Mesenchymal stem cell (in vitro differentiated cells and primary cell): ENCODE measurements around the gene C6orf141. TPM values are rescaled to one million over a fixed set of nuclear protein-coding genes. Genes with fewer than 3 reads are reported as not detected.
A peak's percentile ranks its signal among the peaks of the same experiment; 100 is the strongest.

ENCODE experiments used
- DNase-seq: peaks from one replicate; pipeline ENCODE4 v3.0.0-alpha.2; 2013
- H2AFZ ChIP-seq: one replicate; pipeline ENCODE4 v1.6.1; 2013; ENCODE audit warnings: low read depth, mild to moderate bottlenecking, control low read depth, inconsistent platforms, low read length, moderate library complexity
- H2AK5ac ChIP-seq: 2 replicates; pipeline ENCODE4 v1.6.1; 2013; ENCODE audit warnings: low read length, moderate library complexity, mild to moderate bottlenecking, inconsistent platforms; ENCODE audit not compliant: severe bottlenecking
- H2BK120ac ChIP-seq: one replicate; pipeline ENCODE4 v1.6.1; 2013; ENCODE audit warnings: low read depth, mild to moderate bottlenecking, inconsistent platforms, low read length, moderate library complexity
- H2BK12ac ChIP-seq, 2 experiments: one replicate each; pipeline ENCODE4 v1.6.1; 2013; ENCODE audit warnings: inconsistent platforms in 2 of 2, low read length in 2 of 2, mild to moderate bottlenecking in 2 of 2, moderate library complexity in 2 of 2, control low read depth in 1 of 2
- H2BK15ac ChIP-seq: one replicate; pipeline ENCODE4 v1.6.1; 2013; ENCODE audit warnings: mild to moderate bottlenecking, low read depth, inconsistent platforms; ENCODE audit not compliant: poor library complexity, severe bottlenecking
- H2BK5ac ChIP-seq: 2 replicates; pipeline ENCODE4 v1.6.1; 2013; ENCODE audit warnings: low read depth, mild to moderate bottlenecking, low read length, control low read depth, inconsistent platforms; ENCODE audit not compliant: poor library complexity, severe bottlenecking
- H3K14ac ChIP-seq, 2 experiments: one replicate each; pipeline ENCODE4 v1.6.1; 2013; ENCODE audit warnings: inconsistent platforms in 2 of 2, low read length in 2 of 2, control low read depth in 1 of 2, mild to moderate bottlenecking in 1 of 2, moderate library complexity in 1 of 2
- H3K18ac ChIP-seq, 2 experiments: one replicate each; pipeline ENCODE4 v1.6.1; 2013; ENCODE audit warnings: inconsistent platforms in 2 of 2, low read length in 2 of 2, control low read depth in 1 of 2, low read depth in 1 of 2, mild to moderate bottlenecking in 1 of 2
- H3K23ac ChIP-seq, 2 experiments: one replicate each; pipeline ENCODE4 v1.6.1; 2013; ENCODE audit warnings: inconsistent platforms in 2 of 2, low read length in 2 of 2, mild to moderate bottlenecking in 2 of 2, moderate library complexity in 2 of 2, control low read depth in 1 of 2
- H3K27ac ChIP-seq: 2 replicates; pipeline ENCODE4 v1.5.1; 2013; ENCODE audit warnings: mild to moderate bottlenecking, moderate library complexity, low read length, control low read depth, inconsistent platforms; ENCODE audit not compliant: poor library complexity, severe bottlenecking
- H3K27me3 ChIP-seq, 2 experiments: 2 replicates each; pipeline versions ENCODE4 v1.6.1 to v1.7.0; 2013; ENCODE audit warnings: low read length in 2 of 2, mild to moderate bottlenecking in 2 of 2, moderate library complexity in 2 of 2, control low read depth in 1 of 2, inconsistent platforms in 1 of 2; ENCODE audit not compliant: control insufficient read depth in 1 of 2, insufficient read depth in 1 of 2
- H3K36me3 ChIP-seq, 2 experiments: 2 replicates each; pipeline versions ENCODE4 v1.6.1 to v1.7.0; 2013; ENCODE audit warnings: low read length in 2 of 2, control low read depth in 1 of 2, inconsistent platforms in 1 of 2, low read depth in 1 of 2, mild to moderate bottlenecking in 1 of 2; ENCODE audit not compliant: insufficient read depth in 2 of 2, control insufficient read depth in 1 of 2
- H3K4ac ChIP-seq, 2 experiments: one replicate each; pipeline ENCODE4 v1.6.1; 2013; ENCODE audit warnings: inconsistent platforms in 2 of 2, low read length in 2 of 2, mild to moderate bottlenecking in 2 of 2, moderate library complexity in 2 of 2, control low read depth in 1 of 2, low read depth in 1 of 2
- H3K4me1 ChIP-seq: 2 replicates; pipeline ENCODE4 v1.6.1; 2013; ENCODE audit warnings: low read depth, low read length, control low read depth; ENCODE audit not compliant: control insufficient read depth, insufficient read depth
- H3K4me2 ChIP-seq: 2 replicates; pipeline ENCODE4 v1.6.1; 2013; ENCODE audit warnings: low read length, mild to moderate bottlenecking, inconsistent platforms; ENCODE audit not compliant: poor library complexity, severe bottlenecking
- H3K4me3 ChIP-seq, 2 experiments: 2 replicates each; pipeline versions ENCODE4 v1.5.1 to v1.7.0; 2013; ENCODE audit warnings: low read length in 2 of 2, mild to moderate bottlenecking in 2 of 2, control low read depth in 1 of 2, low read depth in 1 of 2; ENCODE audit not compliant: insufficient read depth in 1 of 2
- H3K79me1 ChIP-seq: replicated peaks from 2 replicates; pipeline ENCODE4 v1.6.1; 2013; ENCODE audit warnings: mild to moderate bottlenecking, control low read depth, low read length, inconsistent platforms; ENCODE audit not compliant: poor library complexity, severe bottlenecking
- H3K9ac ChIP-seq: 2 replicates; pipeline ENCODE4 v1.7.0; 2013; ENCODE audit warnings: mild to moderate bottlenecking, low read length, moderate library complexity
- H3K9me3 ChIP-seq: 2 replicates; pipeline ENCODE4 v1.7.0; 2013; ENCODE audit warnings: mild to moderate bottlenecking, low read length; ENCODE audit not compliant: control insufficient read depth
- H4K8ac ChIP-seq: one replicate; pipeline ENCODE4 v1.6.1; 2013; ENCODE audit warnings: inconsistent platforms, mild to moderate bottlenecking, low read length, moderate library complexity
- H4K91ac ChIP-seq: one replicate; pipeline ENCODE4 v1.6.1; 2013; ENCODE audit warnings: mild to moderate bottlenecking, low read length, inconsistent platforms
- WGBS: methylation state at CpG from one replicate; pipeline ENCODE4 v1.1.7; 2013; ENCODE audit warnings: mixed read lengths; 5-methylcytosine and 5-hydroxymethylcytosine counted together
- polyA plus RNA-seq, 2 experiments: library from polyadenylated mRNA; stranded (reverse); fragments of 200-250 nt; gene quantifications; one replicate each; pipeline ENCODE4 v1.2.3, GENCODE V29; 2013

The C6orf141 gene
- 1.9 TPM for polyA plus RNA-seq (2013, experiment 1 of 2)
- polyA plus RNA-seq (2013, experiment 2 of 2), result 2.0 TPM

GRCh38 chr6:49550492-49551077 is at the start of gene C6orf141:
C6orf141 (plus strand) TSS chr6:49550668; CDS start chr6:49550793, 125 bp downstream.
- peak within 1 kb of the TSS; percentile 94 for H3K4me2 ChIP-seq
- H2BK12ac ChIP-seq, result peak within 1 kb of the TSS; percentile 76 to 83
- no peaks in the 10 kb centered on the region for H3K9me3 ChIP-seq
- no peak within 1 kb of the TSS for H2AK5ac ChIP-seq
- peak within 1 kb of the TSS; percentile 84 for H2BK15ac ChIP-seq
- H3K14ac ChIP-seq, result peak within 1 kb of the TSS in 1 of 2 experiments; percentile 90
- peak within 1 kb of the TSS in 1 of 2 experiments; percentile 96 for H3K23ac ChIP-seq
- H4K8ac ChIP-seq, result peak within 1 kb of the TSS; percentile 35
- H3K4me1 ChIP-seq, result peaks cover 12% of the 10 kb centered on the region
- peak within 1 kb of the TSS; percentile 84 to 98 for H3K18ac ChIP-seq
- H2BK120ac ChIP-seq, result peak within 1 kb of the TSS; percentile 61
- no peak within 1 kb of the TSS for H3K27ac ChIP-seq
- H2BK5ac ChIP-seq, result no peak within 1 kb of the TSS
- H2AFZ ChIP-seq, result peak within 1 kb of the TSS; percentile 88
- H3K4ac ChIP-seq, result peak within 1 kb of the TSS; percentile 47 to 90
- peak within 1 kb of the TSS; percentile 60 to 78 for H3K4me3 ChIP-seq
- H4K91ac ChIP-seq, result peak within 1 kb of the TSS; percentile 77
- DNase-seq, result peak; percentile 34
- peaks cover 3 to 25% of the 10 kb centered on the region in 2 experiments for H3K27me3 ChIP-seq
- WGBS, result under 1% methylated on average over 40 of the region's 42 CpGs
- peak within 1 kb of the TSS; percentile 34 for H3K9ac ChIP-seq
- no peaks in the 10 kb centered on the region for H3K36me3 ChIP-seq
- H3K79me1 ChIP-seq, result peaks cover 2% of the 10 kb centered on the region

- no peak overlapping the region for H2BK12ac ChIP-seq
- no peak overlapping the region for H4K91ac ChIP-seq
- no peak overlapping the region for H2BK15ac ChIP-seq
- DNase-seq, result no peak
- no peak overlapping the region for H3K18ac ChIP-seq
- H4K8ac ChIP-seq, result no peak overlapping the region
- H3K79me1 ChIP-seq, result no peaks in the 10 kb centered on the region
- H3K4me2 ChIP-seq, result no peak overlapping the region
- H2BK5ac ChIP-seq, result no peak overlapping the region
- no peak overlapping the region for H3K4ac ChIP-seq
- no peaks in the 10 kb centered on the region for H3K4me1 ChIP-seq
- H2AFZ ChIP-seq, result no peak overlapping the region
- H3K27me3 ChIP-seq, result no peaks in the 10 kb centered on the region
- no peak overlapping the region for H3K9ac ChIP-seq
- no peak overlapping the region for H2AK5ac ChIP-seq
- peaks cover 3% of the 10 kb centered on the region for H3K9me3 ChIP-seq
- no peaks in the 10 kb centered on the region for H3K36me3 ChIP-seq
- H3K27ac ChIP-seq, result no peak overlapping the region
- H3K14ac ChIP-seq, result no peak overlapping the region
- no peak overlapping the region for H3K4me3 ChIP-seq
- WGBS, result 81% methylated on average over 5 of the region's 5 CpGs
- H2BK120ac ChIP-seq, result no peak overlapping the region
- no peak overlapping the region for H3K23ac ChIP-seq
Measured at GRCh38 chr6:49504666-49505065, 45.8 kb upstream of the C6orf141 start.

- no peak overlapping the region for H2AK5ac ChIP-seq
- H3K14ac ChIP-seq, result no peak overlapping the region
- H3K4me3 ChIP-seq, result no peak overlapping the region
- H3K4me2 ChIP-seq, result no peak overlapping the region
- no peak overlapping the region for H3K4ac ChIP-seq
- no peak overlapping the region for H2BK120ac ChIP-seq
- H4K91ac ChIP-seq, result no peak overlapping the region
- H2BK15ac ChIP-seq, result no peak overlapping the region
- no peaks in the 10 kb centered on the region for H3K36me3 ChIP-seq
- WGBS, result 70% methylated on average over 3 of the region's 5 CpGs
- no peaks in the 10 kb centered on the region for H3K27me3 ChIP-seq
- H3K9ac ChIP-seq, result no peak overlapping the region
- H2AFZ ChIP-seq, result no peak overlapping the region
- H3K79me1 ChIP-seq, result no peaks in the 10 kb centered on the region
- no peak overlapping the region for H3K27ac ChIP-seq
- H2BK5ac ChIP-seq, result no peak overlapping the region
- no peaks in the 10 kb centered on the region for H3K4me1 ChIP-seq
- no peak for DNase-seq
- H3K23ac ChIP-seq, result no peak overlapping the region
- no peak overlapping the region for H3K18ac ChIP-seq
- H3K9me3 ChIP-seq, result peaks cover 3% of the 10 kb centered on the region
- H2BK12ac ChIP-seq, result no peak overlapping the region
- no peak overlapping the region for H4K8ac ChIP-seq
Measured at GRCh38 chr6:49506569-49507111, 43.8 kb upstream of the C6orf141 start.

GRCh38 chr6:49509342-49509741 is 41.1 kb upstream of the C6orf141 start:
- no peak for DNase-seq
- Histone ChIP-seq H3K9me3 (peaks cover 3% of the 10 kb centered on the region), H2BK12ac (no peak overlapping the region), H4K8ac (no peak overlapping the region), H2BK5ac (no peak overlapping the region), H3K36me3 (no peaks in the 10 kb centered on the region), H3K27me3 (no peaks in the 10 kb centered on the region), H3K14ac (no peak overlapping the region), H4K91ac (no peak overlapping the region), H2BK15ac (no peak overlapping the region), H2AFZ (no peak overlapping the region), H2BK120ac (no peak overlapping the region), H3K79me1 (no peaks in the 10 kb centered on the region), H3K4me3 (no peak overlapping the region), H3K4me1 (no peaks in the 10 kb centered on the region), H3K27ac (no peak overlapping the region), H3K18ac (no peak overlapping the region), H2AK5ac (no peak overlapping the region), H3K4me2 (no peak overlapping the region), H3K9ac (no peak overlapping the region), H3K4ac (no peak overlapping the region), H3K23ac (no peak overlapping the region)
- WGBS, result 77% methylated on average over 2 of the region's 3 CpGs
